Sciatic nerve (tissue), 2 donors: ENCODE measurements around the gene CDH8. TPM values are rescaled to one million over a fixed set of nuclear protein-coding genes. Genes with fewer than 3 reads are reported as not detected.

Experiments
- ATAC-seq: fragments of 200-7000 bp; cut with Tn5 transposase; one replicate; pipeline ENCODE4 v1.9.1; 2020; ENCODE audit warnings: mild to moderate bottlenecking, moderate library complexity
- DNase-seq: peaks from one replicate; pipeline ENCODE4 v3.0.0-alpha.2; 2020; ENCODE audit warnings: low spot score
- intact Hi-C: fragments of 100-400 bp; cut with DNase I; formaldehyde crosslinking; loops from one replicate; pipeline ENCODE4 v1.14.2; 2022
- total RNA-seq: library from RNA; stranded (reverse); fragmentation: NEBNext Ultra II Directional; extraction: Animal tissue kit (Norgen Biotek cat#: 25700); gene quantifications from one replicate; pipeline ENCODE4 v1.2.1, GENCODE V29; 2021
- donor health status: DM: no; HTN: no; CAD: no.
- donor health status: DM: no; HTN: no; CAD: no.

Gene CDH8, protein sequence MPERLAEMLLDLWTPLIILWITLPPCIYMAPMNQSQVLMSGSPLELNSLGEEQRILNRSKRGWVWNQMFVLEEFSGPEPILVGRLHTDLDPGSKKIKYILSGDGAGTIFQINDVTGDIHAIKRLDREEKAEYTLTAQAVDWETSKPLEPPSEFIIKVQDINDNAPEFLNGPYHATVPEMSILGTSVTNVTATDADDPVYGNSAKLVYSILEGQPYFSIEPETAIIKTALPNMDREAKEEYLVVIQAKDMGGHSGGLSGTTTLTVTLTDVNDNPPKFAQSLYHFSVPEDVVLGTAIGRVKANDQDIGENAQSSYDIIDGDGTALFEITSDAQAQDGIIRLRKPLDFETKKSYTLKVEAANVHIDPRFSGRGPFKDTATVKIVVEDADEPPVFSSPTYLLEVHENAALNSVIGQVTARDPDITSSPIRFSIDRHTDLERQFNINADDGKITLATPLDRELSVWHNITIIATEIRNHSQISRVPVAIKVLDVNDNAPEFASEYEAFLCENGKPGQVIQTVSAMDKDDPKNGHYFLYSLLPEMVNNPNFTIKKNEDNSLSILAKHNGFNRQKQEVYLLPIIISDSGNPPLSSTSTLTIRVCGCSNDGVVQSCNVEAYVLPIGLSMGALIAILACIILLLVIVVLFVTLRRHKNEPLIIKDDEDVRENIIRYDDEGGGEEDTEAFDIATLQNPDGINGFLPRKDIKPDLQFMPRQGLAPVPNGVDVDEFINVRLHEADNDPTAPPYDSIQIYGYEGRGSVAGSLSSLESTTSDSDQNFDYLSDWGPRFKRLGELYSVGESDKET
- not detected for total RNA-seq

DNA sequence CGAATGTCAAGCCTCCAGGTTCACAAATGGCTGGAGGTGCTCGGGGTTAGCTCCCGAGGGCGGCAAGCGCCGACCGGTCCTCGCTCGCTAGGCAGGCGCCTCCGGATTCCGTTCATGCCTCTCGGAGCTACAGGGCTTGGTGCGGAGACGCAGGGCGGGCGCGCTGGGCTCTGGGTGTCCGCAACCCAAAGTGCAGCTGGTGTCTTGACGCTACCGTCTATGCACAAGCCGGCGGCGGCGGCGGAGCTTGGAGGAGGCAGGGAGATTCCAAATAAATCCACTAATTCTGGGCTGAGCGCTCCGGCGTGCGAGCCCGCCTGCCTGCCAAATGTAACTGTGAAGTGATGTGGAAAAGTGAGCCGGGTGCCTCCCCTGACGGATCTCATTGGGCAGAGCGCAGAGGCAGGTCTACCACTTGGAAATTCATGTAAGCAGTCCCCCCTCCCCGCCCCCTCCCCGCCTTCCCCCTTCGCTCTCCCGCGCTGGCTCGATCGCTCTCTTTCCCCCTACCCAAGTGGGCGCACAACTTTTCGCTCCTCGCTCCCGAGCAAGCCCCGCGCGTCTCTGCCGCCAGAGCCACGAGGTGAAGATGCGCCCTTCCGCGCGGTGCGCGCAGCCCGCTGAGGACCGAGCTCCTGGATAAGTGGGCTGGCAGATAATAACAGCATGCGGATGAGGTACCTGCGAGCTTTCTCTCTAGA is at the start of gene CDH8:
TSS of gene CDH8 (minus strand) at position 338 of the 701 bp plus-strand sequence. CDS start 15,035 bp downstream, outside the sequence.
- no peak for DNase-seq
- peak; percentile 17 for ATAC-seq
- intact Hi-C loops = no loop called here

DNA sequence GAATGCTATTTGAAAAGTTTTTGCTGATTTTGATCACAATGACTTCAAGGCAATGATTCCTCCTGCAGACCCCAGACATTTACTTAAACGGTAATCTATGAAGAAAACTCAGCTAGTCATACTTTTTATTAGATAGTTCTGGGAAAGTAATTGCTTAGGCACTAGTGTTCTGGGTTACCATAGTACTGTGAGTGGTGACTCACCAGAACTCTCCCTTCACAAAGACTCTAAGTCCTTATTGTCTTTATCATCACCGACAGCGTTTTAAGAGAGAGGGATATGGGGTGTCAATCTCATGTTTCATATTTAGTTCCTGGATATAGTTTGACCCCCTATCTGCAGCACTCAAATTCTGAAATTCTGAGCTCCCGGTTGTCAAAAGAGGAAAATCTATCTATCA is 43.0 kb upstream of the CDH8 start:
- intact Hi-C loops = no loop called here
- DNase-seq (no peak), ATAC-seq (no peak)

DNA sequence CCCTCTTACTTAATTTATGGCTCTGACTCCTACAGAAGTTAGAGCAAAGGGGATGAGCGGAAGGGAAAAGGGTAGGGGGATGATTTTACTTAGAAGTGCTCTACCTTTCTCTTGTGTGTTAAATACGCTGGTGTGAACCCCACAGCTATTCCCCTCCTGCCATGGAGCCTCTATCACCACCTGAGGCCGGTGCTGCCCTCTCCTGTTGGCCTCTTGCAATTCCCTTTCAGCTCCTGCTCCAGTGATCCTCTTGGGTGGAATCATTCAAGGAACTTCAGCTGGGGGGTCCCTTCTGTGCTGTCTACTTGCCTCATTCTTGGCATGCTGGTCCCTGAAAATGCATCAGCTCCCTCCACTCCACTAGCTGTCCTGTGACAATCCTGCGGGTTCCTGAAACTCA is 41.8 kb upstream of the CDH8 start:
- ATAC-seq = no peak
- no peak for DNase-seq
- intact Hi-C loops = no loop called here

DNA sequence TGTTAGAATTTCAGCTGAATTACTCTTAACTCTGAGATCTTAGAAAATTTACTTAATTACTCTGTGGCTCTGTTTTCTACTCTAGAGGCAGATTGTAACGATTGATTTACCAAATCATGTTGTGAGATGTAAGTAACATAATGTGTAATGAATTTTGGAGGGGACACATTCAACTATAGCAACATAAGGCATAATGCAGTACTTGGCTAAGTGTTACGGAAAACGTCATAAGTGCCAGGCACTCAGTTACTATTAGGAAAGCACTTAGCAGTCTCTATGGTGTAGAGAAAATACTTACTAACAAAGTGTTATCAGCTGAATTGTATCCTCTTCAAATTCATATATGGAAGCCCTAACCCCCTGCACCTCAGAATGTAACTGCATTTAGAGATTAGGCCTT is 40.6 kb upstream of the CDH8 start:
- ATAC-seq (no peak), DNase-seq (no peak)
- intact Hi-C loops = no loop called here

DNA sequence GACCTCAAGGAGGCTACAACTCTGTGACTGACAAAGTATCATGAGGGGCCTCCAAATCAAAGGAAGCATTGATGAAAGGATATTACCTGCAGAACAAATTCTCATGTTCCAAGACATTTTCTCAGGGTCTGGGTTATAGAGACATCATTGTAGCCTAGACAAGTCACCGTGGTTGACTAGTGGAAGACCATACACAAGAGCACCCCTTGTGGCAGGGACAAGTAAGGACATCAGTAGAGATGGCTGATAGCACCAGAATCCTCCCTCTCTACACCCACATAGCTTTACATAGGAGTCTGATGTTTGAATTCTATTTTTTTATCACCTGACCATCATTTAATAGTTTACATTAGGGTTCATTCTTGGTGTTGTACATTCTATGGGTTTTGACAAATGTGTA is 32.5 kb upstream of the CDH8 start:
- DNase-seq = no peak
- intact Hi-C loops = no loop called here
- ATAC-seq = no peak

DNA sequence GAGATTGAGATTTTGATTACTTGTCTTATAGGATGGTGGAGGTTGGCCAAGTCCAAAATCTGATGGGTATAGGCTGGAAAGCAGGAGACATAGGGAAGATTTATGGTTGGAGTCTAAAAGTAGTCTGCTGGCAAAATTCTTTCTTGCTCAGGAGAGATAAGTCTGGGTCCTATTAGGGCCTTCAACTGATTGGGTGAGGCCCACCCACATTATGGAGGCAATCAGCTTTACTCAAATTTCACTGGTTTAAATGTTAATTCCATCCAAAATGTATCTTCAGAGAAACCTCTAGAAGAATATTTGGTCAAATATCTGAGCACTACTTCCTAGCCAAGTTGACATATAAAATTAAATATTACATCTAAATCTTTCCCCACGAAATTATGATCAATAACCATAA is 31.7 kb upstream of the CDH8 start:
- ATAC-seq (no peak), DNase-seq (no peak)
- intact Hi-C loops = no loop called here

DNA sequence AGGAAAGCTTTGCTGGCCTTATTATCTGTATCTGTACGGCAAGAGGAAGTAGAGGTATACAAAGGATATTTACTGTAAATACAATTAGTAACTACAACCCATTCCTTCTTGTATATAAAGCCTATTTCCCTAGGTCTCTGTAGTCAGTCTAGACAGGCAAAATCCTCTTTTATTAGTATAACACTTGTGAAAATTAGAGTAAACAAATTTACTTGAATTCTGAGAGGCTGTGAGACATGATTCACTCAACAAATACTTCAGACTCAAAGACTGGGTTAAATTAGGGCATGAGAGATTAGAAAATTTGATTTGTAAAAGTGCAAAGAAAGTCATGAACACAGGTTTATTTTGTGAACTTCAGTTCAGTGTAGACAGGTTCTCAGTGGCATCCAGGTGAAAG is 30.9 kb upstream of the CDH8 start:
- intact Hi-C loops = no loop called here
- ATAC-seq = no peak
- DNase-seq = no peak

DNA sequence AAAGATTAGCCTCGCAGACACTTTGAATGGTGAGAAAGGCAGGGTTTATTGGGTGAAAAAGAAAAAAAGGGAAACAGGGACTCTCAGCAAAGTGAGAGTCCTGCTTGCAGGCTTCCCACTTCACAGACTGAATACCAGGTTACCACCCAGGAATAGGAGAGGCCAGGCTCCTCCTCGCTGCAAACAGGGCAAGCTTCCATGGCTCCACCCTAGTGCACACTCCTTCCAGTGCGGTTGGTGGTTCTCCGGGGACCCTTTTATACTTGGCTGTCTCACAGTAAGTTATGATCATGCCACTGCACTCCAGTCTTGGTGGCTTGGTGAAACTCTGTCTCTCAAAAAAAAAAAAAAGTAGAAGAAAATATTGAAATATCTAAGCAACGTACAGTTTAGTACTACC is 30.5 kb upstream of the CDH8 start:
- ATAC-seq = no peak
- intact Hi-C loops = no loop called here

DNA sequence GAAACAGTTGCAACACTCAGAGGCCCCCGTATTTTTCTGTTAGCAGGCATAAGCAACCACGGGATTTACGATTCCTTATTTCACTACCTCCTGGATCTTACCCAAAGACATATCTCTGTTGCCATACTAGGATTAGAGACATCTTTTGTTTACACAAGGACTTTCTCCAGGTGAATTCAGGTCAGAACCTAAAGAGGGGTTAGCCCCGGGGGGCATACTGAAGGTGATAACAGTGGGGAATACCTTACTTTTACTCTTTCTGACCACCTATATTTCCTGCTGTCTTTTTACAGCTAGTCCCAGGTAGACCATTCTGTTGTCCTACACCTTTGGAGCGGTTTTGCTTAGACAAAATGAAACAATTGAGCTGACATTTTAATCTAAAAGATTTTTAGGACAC is 27.9 kb upstream of the CDH8 start:
- intact Hi-C loops = no loop called here
- no peak for ATAC-seq
- no peak for DNase-seq

More for the DNA sequence above, 30.5 kb upstream of the CDH8 start:
- no peak for DNase-seq

DNA sequence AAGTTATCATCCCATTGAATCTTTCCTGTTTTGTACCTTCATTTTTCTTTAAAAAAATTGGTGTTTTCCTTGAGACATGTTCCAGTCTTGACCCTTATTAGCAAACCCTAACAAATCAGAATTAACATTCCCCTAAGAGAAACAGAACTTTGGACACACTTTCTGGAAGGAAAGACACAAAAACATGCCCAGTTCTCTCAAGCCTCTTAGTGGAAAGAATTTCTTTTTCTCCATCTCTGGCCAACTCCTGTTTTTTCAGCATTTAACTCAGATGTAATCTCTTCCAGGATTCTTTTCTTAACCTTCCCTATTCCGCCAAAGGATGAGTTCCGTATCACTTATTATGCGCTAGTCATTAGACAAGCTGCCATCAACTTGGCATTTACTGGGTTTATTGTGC is 23.9 kb upstream of the CDH8 start:
- peak; percentile 20 for ATAC-seq
- intact Hi-C loops = no loop called here
- no peak for DNase-seq

DNA sequence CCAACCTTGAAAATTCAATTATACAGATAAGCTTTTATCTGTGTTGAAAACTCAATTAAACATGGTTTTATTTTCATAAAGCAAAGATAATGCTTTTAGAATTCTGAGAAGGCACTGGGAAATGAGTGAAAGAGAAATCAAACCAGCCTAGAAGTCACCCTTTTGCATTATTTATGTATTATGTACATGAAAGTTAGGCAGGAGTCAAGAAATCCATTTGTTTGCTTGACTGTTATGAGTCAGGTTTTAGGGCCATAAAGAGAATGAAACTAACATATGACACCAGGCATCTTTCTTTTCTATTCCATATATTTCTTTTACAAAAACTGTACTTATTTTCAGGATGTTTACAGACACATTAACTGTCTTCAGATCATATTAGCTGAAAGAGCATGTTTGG is 23.3 kb upstream of the CDH8 start:
- no peak for ATAC-seq

DNA sequence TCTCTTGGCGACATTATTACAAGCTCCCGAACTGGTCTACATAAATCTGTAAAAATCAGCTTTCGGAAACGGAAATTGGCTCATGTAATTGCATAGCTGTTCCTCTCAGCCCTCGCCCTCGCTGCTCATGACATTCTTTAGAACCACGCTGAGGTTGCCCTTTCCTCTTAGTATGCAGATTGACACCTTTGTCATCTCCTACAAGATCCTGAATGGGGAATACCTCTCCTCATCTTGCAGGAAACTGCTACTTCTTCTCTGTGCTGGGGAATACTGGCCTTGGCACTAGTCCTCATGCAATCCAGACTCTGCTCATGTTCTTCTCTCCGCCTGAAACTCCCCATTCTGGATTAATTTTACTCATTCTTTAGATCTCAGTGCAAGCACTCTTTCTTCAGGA is 22.2 kb upstream of the CDH8 start:
- intact Hi-C loops = no loop called here
- ATAC-seq (no peak), DNase-seq (no peak)

More for the DNA sequence above, 23.3 kb upstream of the CDH8 start:
- no peak for DNase-seq
- intact Hi-C loops = no loop called here

DNA sequence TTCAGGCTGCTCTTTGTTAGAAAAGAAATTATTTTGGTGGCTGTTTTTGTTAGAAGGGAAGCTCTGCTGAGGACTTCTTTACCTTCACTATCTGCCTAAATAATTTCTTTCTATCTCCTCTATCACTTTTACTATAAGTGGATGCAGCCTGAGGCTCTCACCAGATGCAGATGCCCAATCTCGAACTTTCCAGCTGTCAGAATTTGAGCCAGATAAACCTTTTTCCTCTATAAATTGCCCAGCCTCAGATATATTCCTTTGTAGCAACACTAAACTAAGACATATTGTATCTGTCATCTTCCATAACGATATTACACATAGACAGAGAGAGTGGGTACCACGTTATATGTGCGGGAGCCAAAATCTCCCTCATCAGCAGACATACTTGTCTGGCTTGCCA is 15.7 kb upstream of the CDH8 start:
- ATAC-seq (no peak), DNase-seq (no peak)
- intact Hi-C loops = no loop called here

DNA sequence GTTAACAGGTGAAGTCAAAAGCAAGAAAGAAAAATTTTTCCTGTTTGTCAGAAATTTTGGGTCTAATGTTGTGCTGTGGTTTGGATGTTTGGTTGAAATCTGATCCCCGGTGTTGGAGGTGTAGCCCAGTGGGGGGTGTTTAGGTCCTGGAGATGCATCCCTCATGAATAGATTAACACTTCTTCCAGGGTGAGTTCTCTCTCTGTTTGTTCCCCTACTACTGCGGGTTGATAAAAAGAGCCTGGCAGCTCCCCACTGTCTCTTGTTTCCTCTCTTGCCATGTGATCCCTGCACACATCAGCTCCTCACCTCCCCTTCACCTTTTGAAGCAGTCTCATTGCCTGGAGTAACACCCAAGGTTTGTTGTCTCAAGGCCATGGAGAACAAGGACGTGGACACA is 14.6 kb upstream of the CDH8 start:
- DNase-seq (no peak), ATAC-seq (no peak)
- intact Hi-C loops = no loop called here

DNA sequence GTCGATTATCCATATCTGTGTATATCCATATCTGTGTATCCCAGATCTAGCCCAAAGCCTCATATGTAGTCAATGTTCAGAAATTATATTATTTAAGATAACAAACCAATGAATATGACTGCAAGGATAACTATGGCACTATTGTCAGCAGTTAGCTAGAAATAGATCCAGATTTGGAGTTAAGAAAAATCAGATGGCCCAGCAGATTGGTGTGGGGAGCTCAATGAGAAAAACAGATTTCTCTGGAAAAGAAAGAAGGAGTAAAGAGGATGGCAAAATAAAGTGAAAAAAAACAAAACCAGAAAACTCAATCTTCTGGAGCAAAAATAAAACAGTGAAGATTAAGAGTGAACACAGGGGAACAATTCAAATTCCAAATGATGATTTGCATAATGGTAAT is 10.6 kb upstream of the CDH8 start:
- DNase-seq = no peak
- intact Hi-C loops = no loop called here
- no peak for ATAC-seq

DNA sequence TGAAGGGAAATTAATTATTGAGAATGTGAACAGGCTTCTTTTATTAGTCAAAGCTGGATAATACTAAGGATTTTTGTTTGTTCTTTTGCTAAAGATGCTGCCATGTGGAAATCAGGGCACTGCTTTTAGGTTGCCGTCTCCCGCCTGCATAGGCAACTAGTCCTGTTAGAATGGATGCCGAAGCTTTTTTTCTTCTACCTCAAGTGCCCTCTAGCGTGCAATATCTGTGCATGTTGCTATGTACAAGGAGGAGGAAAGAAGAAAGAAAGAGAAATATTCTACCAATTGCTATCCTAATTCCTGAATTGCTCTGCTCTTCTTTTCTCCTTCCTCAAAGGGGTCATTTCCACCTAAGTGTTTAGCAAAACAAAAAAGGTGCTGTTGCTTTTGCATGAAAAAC is 5.2 kb upstream of the CDH8 start:
- ATAC-seq = no peak
- no peak for DNase-seq
- intact Hi-C loops = no loop called here

DNA sequence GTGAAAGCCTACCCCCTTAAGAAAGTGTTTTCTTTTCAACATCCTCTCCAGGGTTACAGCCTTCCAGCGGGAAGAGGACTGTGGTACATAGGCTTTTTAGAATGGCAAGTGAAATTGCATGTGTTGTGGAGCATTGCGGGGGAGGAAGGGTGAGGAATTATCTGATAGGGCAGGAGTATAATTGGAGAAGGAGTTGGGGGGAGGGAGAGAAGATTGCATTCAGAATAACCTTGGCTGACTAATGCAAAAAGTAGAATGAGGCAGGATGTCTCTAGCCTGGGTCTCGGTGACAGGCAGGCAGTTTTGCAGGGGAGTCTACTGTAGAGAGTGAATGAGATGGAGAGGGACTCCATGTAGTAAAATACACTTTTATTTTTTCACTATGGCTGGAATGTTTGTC is 2.4 kb upstream of the CDH8 start:
- no peak for ATAC-seq
- intact Hi-C loops = no loop called here
- no peak for DNase-seq

DNA sequence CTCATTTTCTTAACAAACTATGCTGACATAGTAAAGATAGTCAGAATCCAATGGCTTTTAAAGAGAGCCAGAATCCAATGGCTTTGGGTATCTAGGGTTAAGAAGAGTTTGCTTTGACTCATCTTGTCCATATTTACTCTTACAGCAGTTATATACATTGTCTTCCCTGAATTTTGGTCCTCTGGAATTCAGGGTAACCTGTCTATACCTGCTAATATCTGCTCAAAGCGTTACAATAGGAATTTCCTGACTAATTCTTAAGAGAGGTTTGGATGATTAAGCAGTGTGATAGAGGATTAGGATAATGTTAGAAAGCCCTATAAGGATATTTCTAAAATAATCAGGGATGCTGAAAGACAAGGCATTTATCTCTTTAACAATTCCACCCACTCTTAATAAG is 2.0 kb upstream of the CDH8 start:
- ATAC-seq (no peak), DNase-seq (no peak)
- intact Hi-C loops = no loop called here

DNA sequence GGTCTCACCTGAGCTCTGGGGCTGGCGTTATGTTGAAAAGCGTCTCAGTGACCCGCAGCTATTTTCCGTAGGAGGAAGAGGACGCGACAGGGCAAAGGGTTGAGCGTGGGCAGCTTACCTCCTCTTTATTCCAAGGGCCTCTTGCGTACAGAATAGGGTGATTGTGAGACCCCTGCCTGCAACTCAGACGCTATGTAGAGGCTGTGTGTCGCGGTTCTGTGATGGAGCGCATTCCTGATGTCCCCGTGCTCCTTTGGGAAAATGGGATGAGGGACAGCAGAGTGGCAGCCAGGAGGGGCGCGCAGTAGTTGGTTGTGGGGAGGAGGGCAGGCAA is 531 bp upstream of the CDH8 start:
- intact Hi-C loops = no loop called here

More for the DNA sequence above, 531 bp upstream of the CDH8 start:
- no peak for DNase-seq
- no peak for ATAC-seq
